Cortex of kidney (tissue), 1 donor: ENCODE measurements around the gene P2RX3.

Experiments used
- DNase-seq: peaks from one replicate; lab custom pipeline; 2025; lab: John Stamatoyannopoulos, UW

Gene P2RX3

DNA sequence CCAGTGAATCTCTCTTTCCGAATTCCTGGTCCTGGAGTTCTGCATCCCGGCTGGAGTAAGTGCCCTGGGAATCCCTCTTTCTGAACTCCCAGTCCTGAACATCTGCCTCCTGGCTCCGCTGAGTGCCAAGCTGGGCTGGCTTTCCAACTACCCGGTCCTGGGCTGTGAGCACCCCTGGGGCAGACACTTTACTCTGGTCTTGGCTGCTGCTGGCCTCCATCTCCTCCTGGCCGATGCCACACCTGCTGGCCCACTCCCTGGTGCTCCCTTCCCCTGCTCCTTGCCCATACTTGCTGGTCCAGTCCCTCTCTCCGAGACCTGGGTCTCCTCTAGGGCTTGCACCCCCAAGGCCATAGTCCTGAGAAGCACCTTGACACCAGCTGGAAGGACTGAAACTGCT lies 28.1 kb upstream of the P2RX3 start:
- no peak for DNase-seq

GRCh38 chr11:57310630-57311086 lies 27.5 kb upstream of the P2RX3 start:
- no peak for DNase-seq

- no peak for DNase-seq
Observed at GRCh38 chr11:57311109-57311936, 26.8 kb upstream of the P2RX3 start.

- no peak for DNase-seq
Observed at GRCh38 chr11:57312511-57313021, 25.6 kb upstream of the P2RX3 start.

DNA sequence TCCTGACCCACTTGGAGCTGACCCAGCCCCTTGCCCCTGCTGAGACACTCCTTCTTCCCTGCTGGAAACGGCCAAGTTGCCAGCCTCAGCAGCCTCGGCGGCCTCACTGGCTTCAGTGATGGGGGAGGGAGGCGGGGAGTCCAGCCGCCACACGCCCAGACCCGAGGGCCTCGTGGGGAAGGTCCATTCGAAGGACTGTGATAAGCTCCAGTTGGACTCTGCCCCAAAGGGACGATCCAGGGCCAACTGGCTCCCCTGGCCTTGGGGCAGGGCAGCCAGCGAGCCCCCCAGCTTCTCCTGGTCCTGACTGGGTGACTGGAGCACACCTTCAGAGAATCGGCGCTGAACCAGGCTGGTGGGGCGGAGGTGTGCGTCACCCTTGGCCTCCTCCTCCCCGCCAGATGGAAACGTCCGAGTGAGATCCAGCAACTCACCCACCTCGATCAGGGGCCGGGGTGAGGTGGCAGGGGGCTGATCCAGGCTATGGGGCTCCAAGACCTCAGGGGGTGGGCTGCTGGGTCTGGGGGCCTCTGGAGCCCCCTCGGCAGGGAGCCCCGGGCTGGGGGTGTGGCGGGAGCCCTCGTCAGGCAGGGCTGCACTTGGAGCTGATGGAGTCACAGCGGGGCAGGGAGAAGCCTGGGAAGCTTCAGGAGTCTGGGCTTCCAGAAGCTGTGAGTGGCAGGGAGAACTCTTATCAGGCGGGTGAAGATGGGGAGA lies 24.9 kb upstream of the P2RX3 start:
- DNase-seq: no peak

- no peak for DNase-seq
Observed at GRCh38 chr11:57313788-57314135, 24.4 kb upstream of the P2RX3 start.

DNA sequence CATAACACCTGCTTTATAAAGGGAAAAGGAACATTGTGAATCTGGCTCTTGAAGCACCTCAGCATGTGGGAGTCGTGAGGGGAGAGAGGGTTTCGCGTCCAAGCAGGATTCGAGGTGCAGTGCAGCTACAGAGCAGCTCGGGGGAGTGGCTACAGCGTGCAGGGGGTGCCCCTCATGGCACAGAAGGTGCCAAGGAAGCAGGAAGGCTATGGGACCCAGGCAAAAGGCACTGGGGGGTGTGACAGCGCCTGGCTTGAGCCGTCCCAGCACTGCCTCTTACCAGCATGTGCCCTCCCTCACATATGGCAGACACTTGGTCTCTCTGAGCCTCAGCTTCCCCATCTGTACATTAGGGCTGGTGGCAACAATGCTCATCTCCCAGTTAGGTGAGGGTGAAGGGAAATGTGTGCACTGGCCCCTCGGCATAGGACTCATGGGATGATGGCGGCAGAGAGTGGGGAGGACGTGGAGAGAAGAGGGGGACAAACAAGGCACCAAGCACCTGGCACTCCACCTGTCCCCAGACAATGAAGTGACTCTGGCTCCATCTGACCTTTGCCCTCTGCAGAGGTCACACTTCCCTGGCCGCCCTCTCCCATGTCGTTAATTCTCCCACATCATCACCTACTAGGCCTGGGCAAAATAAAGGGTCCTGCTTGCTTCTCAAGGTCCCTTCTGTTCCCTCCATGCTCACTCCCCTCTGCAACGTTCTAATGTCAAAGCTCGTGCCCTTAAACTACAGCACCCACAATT lies 23.8 kb upstream of the P2RX3 start:
- DNase-seq: no peak

DNA sequence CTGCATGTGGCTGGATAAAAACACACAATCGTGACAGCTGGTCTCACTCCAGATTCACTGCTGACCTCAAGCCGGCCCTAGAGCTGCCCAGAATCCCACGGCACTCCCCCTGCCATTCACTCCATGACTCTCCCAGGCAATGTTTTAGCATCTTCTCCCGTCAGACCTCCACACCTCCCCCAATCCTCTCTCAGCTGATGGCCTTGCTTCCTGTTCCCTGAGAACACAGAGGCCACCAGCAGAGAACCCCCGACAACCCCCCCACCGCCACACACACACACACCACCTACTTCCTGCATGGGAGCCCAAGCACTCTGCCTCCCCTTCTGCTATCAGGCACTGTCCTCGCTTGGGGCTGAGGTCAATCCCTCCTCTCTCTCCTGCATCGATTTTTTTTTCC lies 22.7 kb upstream of the P2RX3 start:
- DNase-seq: no peak

GRCh38 chr11:57316017-57316416 lies 22.1 kb upstream of the P2RX3 start:
- DNase-seq: no peak

GRCh38 chr11:57318178-57318577 lies 20.0 kb upstream of the P2RX3 start:
- no peak for DNase-seq

DNA sequence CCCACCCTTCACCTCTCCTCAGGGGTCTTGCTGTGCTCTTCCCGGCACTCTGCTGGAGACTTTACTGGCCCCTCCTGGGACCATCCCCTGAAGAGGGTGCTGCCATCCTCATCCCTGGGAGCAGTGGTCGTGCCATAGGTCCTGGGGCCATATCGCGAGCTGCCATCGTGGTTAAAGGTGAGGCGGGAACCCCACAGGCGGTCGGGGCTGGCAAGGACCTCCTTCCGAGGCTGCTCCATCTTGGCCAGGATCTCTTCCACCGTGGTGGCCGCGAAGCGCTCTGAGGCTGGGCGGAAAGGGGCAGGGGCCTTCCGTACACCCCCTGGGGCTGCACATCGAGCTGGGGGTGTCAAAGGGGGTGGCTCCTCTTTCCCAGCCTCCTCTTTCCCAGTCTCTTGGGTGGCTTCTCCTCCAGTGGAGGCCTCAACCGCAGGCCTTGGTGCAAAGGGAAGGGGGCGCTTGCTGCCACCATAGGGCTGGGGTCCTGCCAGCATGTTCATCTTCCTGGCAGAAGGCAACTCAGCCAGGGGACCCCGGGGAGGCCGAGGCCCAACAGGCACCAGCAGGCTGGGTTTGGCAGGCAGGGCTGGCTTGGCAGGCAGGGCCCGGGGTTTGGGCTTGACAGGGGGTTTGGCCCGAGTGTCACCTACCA lies 18.0 kb upstream of the P2RX3 start:
- DNase-seq: no peak

- DNase-seq: no peak
Observed at GRCh38 chr11:57320719-57321387, 17.3 kb upstream of the P2RX3 start.

DNA sequence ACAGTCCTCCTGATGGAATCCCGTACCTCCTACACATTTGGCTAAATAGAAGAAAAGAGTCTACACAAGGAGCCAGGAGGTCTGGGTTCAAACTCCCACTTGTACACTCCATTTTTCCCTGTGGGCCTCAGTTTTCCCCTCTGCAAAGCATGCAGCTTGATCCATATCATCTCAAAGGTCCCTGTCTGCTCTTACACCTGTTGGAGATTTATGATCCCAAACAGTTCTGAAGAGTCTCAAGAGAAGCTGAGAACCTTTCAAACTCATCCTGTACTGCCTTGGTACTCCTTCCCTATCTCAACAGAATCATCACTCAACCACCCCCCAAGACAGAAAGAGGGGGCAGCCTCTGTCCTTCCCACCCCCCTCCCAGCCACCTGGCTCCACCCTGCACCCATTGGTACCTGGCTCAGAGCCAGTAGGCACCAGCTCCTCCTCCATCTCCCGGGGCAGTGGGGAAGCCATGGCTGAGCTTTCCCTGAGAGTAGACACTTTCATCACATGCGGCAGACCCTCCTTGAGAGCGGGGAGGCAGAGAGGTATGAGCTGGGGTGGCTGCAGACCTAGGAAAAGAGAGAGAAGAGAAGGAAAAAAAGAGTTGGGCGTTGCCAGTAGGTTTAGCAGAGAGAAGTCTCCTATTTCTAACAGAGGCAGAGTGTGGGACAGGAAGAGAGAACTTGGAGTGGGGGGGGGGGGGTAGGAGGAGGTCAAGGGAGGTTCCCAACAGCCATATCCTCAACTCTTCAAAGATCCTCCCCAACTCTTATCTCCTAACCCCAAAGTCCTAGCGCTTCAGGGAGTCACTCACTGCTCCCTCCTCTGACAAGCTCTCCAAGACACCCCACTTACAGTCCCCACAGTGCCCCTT lies 16.5 kb upstream of the P2RX3 start:
- no peak for DNase-seq

- DNase-seq: no peak
Observed at GRCh38 chr11:57322256-57323166, 15.6 kb upstream of the P2RX3 start.

GRCh38 chr11:57323167-57323854 lies 14.8 kb upstream of the P2RX3 start:
- DNase-seq: no peak

- no peak for DNase-seq
Observed at GRCh38 chr11:57323855-57324153, 14.3 kb upstream of the P2RX3 start.

DNA sequence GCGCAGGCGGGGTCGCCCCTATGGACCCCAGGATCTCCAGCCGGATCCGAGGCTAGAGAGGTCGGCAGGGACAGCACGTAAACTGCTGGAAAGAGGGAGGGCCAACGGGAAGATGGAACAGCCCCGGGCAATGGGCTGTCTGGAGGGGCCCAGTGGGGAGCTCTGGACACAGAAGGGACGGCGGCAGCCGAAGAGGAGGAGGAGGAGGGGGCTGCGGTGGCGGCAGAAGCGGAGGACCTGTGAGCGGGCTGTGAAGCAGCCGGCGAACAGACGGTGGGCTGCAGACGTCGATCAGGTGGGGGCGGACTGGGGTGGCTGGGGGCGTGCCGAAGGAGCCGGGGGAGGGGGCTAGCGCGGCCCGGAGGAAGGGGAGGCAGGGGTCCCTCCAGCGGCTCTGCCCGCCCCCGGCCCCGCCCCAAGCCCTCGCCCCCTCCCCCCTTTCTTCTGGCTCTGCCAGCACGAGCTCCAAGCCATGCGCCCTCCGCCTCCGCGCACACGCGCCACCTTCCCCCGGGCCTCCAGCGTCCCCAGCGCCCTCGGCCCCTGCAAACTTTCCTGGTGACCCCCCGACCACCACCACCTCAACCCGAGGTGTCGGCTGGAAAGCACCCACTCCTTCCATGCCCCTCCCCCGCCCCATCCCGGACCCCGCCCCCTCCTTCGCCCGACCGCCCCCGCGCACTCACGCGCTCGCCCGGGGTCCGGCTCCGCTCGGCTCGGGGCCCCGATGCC lies 13.8 kb upstream of the P2RX3 start:
- DNase-seq: no peak
